Mesenchymal stem cell (in vitro differentiated cells and primary cell): ENCODE measurements around the gene STX3.

Experiments
- DNase-seq: peaks from one replicate; pipeline ENCODE4 v3.0.0-alpha.2; 2013
- H2AFZ ChIP-seq: one replicate; pipeline ENCODE4 v1.6.1; 2013; ENCODE audit warnings: low read depth, mild to moderate bottlenecking, control low read depth, inconsistent platforms, low read length, moderate library complexity
- H2AK5ac ChIP-seq: 2 replicates; pipeline ENCODE4 v1.6.1; 2013; ENCODE audit warnings: low read length, moderate library complexity, mild to moderate bottlenecking, inconsistent platforms; ENCODE audit not compliant: severe bottlenecking
- H2BK120ac ChIP-seq: one replicate; pipeline ENCODE4 v1.6.1; 2013; ENCODE audit warnings: low read depth, mild to moderate bottlenecking, inconsistent platforms, low read length, moderate library complexity
- H2BK12ac ChIP-seq, 2 experiments: one replicate each; pipeline ENCODE4 v1.6.1; 2013; ENCODE audit warnings: inconsistent platforms in 2 of 2, low read length in 2 of 2, mild to moderate bottlenecking in 2 of 2, moderate library complexity in 2 of 2, control low read depth in 1 of 2
- H2BK15ac ChIP-seq: one replicate; pipeline ENCODE4 v1.6.1; 2013; ENCODE audit warnings: mild to moderate bottlenecking, low read depth, inconsistent platforms; ENCODE audit not compliant: poor library complexity, severe bottlenecking
- H2BK5ac ChIP-seq: 2 replicates; pipeline ENCODE4 v1.6.1; 2013; ENCODE audit warnings: low read depth, mild to moderate bottlenecking, low read length, control low read depth, inconsistent platforms; ENCODE audit not compliant: poor library complexity, severe bottlenecking
- H3K14ac ChIP-seq, 2 experiments: one replicate each; pipeline ENCODE4 v1.6.1; 2013; ENCODE audit warnings: inconsistent platforms in 2 of 2, low read length in 2 of 2, control low read depth in 1 of 2, mild to moderate bottlenecking in 1 of 2, moderate library complexity in 1 of 2
- H3K18ac ChIP-seq, 2 experiments: one replicate each; pipeline ENCODE4 v1.6.1; 2013; ENCODE audit warnings: inconsistent platforms in 2 of 2, low read length in 2 of 2, control low read depth in 1 of 2, low read depth in 1 of 2, mild to moderate bottlenecking in 1 of 2
- H3K23ac ChIP-seq, 2 experiments: one replicate each; pipeline ENCODE4 v1.6.1; 2013; ENCODE audit warnings: inconsistent platforms in 2 of 2, low read length in 2 of 2, mild to moderate bottlenecking in 2 of 2, moderate library complexity in 2 of 2, control low read depth in 1 of 2
- H3K27ac ChIP-seq: 2 replicates; pipeline ENCODE4 v1.5.1; 2013; ENCODE audit warnings: mild to moderate bottlenecking, moderate library complexity, low read length, control low read depth, inconsistent platforms; ENCODE audit not compliant: poor library complexity, severe bottlenecking
- H3K27me3 ChIP-seq, 2 experiments: 2 replicates each; pipeline versions ENCODE4 v1.6.1 to v1.7.0; 2013; ENCODE audit warnings: low read length in 2 of 2, mild to moderate bottlenecking in 2 of 2, moderate library complexity in 2 of 2, control low read depth in 1 of 2, inconsistent platforms in 1 of 2; ENCODE audit not compliant: control insufficient read depth in 1 of 2, insufficient read depth in 1 of 2
- H3K36me3 ChIP-seq, 2 experiments: 2 replicates each; pipeline versions ENCODE4 v1.6.1 to v1.7.0; 2013; ENCODE audit warnings: low read length in 2 of 2, control low read depth in 1 of 2, inconsistent platforms in 1 of 2, low read depth in 1 of 2, mild to moderate bottlenecking in 1 of 2; ENCODE audit not compliant: insufficient read depth in 2 of 2, control insufficient read depth in 1 of 2
- H3K4ac ChIP-seq, 2 experiments: one replicate each; pipeline ENCODE4 v1.6.1; 2013; ENCODE audit warnings: inconsistent platforms in 2 of 2, low read length in 2 of 2, mild to moderate bottlenecking in 2 of 2, moderate library complexity in 2 of 2, control low read depth in 1 of 2, low read depth in 1 of 2
- H3K4me1 ChIP-seq: 2 replicates; pipeline ENCODE4 v1.6.1; 2013; ENCODE audit warnings: low read depth, low read length, control low read depth; ENCODE audit not compliant: control insufficient read depth, insufficient read depth
- H3K4me2 ChIP-seq: 2 replicates; pipeline ENCODE4 v1.6.1; 2013; ENCODE audit warnings: low read length, mild to moderate bottlenecking, inconsistent platforms; ENCODE audit not compliant: poor library complexity, severe bottlenecking
- H3K4me3 ChIP-seq, 2 experiments: 2 replicates each; pipeline versions ENCODE4 v1.5.1 to v1.7.0; 2013; ENCODE audit warnings: low read length in 2 of 2, mild to moderate bottlenecking in 2 of 2, control low read depth in 1 of 2, low read depth in 1 of 2; ENCODE audit not compliant: insufficient read depth in 1 of 2
- H3K79me1 ChIP-seq: replicated peaks from 2 replicates; pipeline ENCODE4 v1.6.1; 2013; ENCODE audit warnings: mild to moderate bottlenecking, control low read depth, low read length, inconsistent platforms; ENCODE audit not compliant: poor library complexity, severe bottlenecking
- H3K9ac ChIP-seq: 2 replicates; pipeline ENCODE4 v1.7.0; 2013; ENCODE audit warnings: mild to moderate bottlenecking, low read length, moderate library complexity
- H3K9me3 ChIP-seq: 2 replicates; pipeline ENCODE4 v1.7.0; 2013; ENCODE audit warnings: mild to moderate bottlenecking, low read length; ENCODE audit not compliant: control insufficient read depth
- H4K8ac ChIP-seq: one replicate; pipeline ENCODE4 v1.6.1; 2013; ENCODE audit warnings: inconsistent platforms, mild to moderate bottlenecking, low read length, moderate library complexity
- H4K91ac ChIP-seq: one replicate; pipeline ENCODE4 v1.6.1; 2013; ENCODE audit warnings: mild to moderate bottlenecking, low read length, inconsistent platforms
- WGBS: methylation state at CpG from one replicate; pipeline ENCODE4 v1.1.7; 2013; ENCODE audit warnings: mixed read lengths; 5-methylcytosine and 5-hydroxymethylcytosine counted together

STX3 gene

DNA sequence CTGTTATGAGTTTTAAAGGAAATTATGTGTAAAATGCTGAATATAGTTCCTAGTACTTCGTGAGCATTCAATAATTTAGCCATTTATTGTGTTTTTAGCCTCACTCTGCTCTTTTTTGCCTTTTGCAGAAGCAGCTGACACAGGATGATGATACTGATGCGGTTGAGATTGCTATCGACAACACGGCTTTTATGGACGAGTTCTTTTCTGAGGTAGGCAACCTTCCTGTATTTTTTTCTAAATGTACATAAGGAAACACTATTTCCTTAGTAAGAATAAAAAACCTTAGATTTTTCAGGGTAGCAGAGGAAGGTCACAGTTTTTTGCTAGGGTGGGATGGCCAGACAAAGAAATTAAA, 17.9 kb downstream of the STX3 start:
- no peak overlapping the region for H2BK120ac ChIP-seq
- H3K14ac ChIP-seq, result no peak overlapping the region
- no peak overlapping the region for H4K8ac ChIP-seq
- H2BK5ac ChIP-seq, result no peak overlapping the region
- H3K9me3 ChIP-seq, result no peaks in the 10 kb centered on the region
- no peak overlapping the region for H3K27ac ChIP-seq
- no peak overlapping the region for H2AK5ac ChIP-seq
- no peak overlapping the region for H3K4ac ChIP-seq
- peaks cover 11% of the 10 kb centered on the region for H3K79me1 ChIP-seq
- no peak overlapping the region for H2BK15ac ChIP-seq
- no peak overlapping the region for H4K91ac ChIP-seq
- H3K9ac ChIP-seq, result no peak overlapping the region
- H3K23ac ChIP-seq, result no peak overlapping the region
- no peak overlapping the region for H3K4me3 ChIP-seq
- peaks cover 18% of the 10 kb centered on the region for H3K4me1 ChIP-seq
- 100% methylated on average over 3 of the region's 5 CpGs for WGBS
- H2BK12ac ChIP-seq, result no peak overlapping the region
- no peak overlapping the region for H2AFZ ChIP-seq
- H3K4me2 ChIP-seq, result no peak overlapping the region
- H3K27me3 ChIP-seq, result no peaks in the 10 kb centered on the region
- H3K36me3 ChIP-seq, result peaks cover 10 to 47% of the 10 kb centered on the region in 2 experiments
- no peak for DNase-seq
- H3K18ac ChIP-seq, result no peak overlapping the region

DNA sequence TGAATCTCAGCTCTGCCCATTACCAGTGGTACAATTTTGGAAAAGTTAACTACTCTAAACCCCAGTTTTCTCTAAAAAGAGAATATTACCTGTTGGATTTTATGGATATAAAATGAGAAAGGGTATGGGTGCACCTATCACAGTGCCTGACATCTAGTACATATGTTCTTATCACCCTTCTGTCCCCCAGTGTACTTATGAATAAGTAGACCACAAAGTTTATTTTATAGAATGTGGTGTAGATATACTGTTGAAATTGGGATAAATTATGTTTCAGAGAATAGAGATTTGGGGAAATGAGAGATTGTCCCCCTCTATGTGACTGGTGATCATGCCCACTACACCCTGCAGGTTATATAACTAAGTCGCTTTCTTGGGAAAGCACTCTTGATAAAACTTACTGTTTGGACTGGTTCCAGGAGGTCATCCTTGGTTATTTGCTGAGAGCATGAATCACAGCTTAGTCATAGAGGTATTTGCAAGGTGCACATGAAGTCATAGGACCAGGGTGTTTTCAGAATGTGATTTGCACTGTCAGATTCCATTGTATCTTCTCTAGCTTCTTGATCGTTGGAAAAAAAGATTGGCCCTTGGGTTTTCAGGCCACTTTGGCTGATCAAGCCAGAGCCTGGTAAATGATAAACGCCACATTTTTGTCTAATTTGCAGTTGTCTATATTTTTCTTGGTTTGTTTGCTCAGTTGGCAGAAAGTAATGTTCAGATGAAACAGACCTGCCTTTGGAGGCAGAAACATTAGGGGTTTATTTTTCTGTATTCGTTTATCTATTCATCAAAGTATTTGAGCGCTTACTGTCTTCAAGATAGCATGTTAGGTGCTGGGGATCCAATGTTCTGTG, 21.3 kb downstream of the STX3 start:
- no peak overlapping the region for H2AFZ ChIP-seq
- no peak overlapping the region for H2BK5ac ChIP-seq
- no peak overlapping the region for H3K4me2 ChIP-seq
- no peak overlapping the region for H3K9ac ChIP-seq
- no peak overlapping the region for H3K4ac ChIP-seq
- no peak overlapping the region for H4K8ac ChIP-seq
- peaks cover 8% of the 10 kb centered on the region for H3K4me1 ChIP-seq
- H3K23ac ChIP-seq, result no peak overlapping the region
- no peak overlapping the region for H4K91ac ChIP-seq
- no peaks in the 10 kb centered on the region for H3K27me3 ChIP-seq
- no peak overlapping the region for H3K14ac ChIP-seq
- DNase-seq, result peak; percentile 55
- no peak overlapping the region for H2BK12ac ChIP-seq
- peaks cover 23% of the 10 kb centered on the region for H3K79me1 ChIP-seq
- no peak overlapping the region for H2BK120ac ChIP-seq
- H2AK5ac ChIP-seq, result no peak overlapping the region
- H3K4me3 ChIP-seq, result no peak overlapping the region
- no peak overlapping the region for H2BK15ac ChIP-seq
- H3K9me3 ChIP-seq, result no peaks in the 10 kb centered on the region
- peak overlapping the region; percentile 65 for H3K27ac ChIP-seq
- peaks cover 14 to 67% of the 10 kb centered on the region in 2 experiments for H3K36me3 ChIP-seq
- WGBS, result 83% methylated on average over 5 of the region's 5 CpGs
- H3K18ac ChIP-seq, result no peak overlapping the region

DNA sequence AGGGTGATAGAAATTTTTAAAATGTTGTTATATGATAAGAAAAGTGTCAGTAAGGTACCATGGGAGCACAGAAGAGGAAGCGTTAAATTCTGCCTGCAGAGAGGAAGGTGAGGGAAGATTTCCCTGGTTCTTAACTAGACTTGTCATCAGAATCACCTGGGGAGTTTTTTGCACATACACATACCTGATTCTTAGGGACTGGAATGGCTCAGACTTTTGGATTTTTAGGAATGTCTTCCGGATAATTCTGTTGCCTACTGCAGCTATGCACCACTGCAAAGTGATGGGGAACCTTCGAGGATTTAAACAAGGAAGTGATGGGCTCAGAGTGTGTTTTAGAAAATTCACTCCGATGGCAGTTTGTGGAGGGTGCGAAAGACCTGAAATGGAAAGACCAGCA, 21.9 kb downstream of the STX3 start:
- no peak overlapping the region for H3K14ac ChIP-seq
- H3K4me3 ChIP-seq, result no peak overlapping the region
- H3K23ac ChIP-seq, result no peak overlapping the region
- peak overlapping the region; percentile 65 for H3K27ac ChIP-seq
- H3K9ac ChIP-seq, result no peak overlapping the region
- no peak overlapping the region for H3K18ac ChIP-seq
- 91% methylated on average over 5 of the region's 5 CpGs for WGBS
- peaks cover 27% of the 10 kb centered on the region for H3K79me1 ChIP-seq
- peak overlapping the region; percentile 13 for H2AK5ac ChIP-seq
- no peaks in the 10 kb centered on the region for H3K9me3 ChIP-seq
- no peak overlapping the region for H3K4ac ChIP-seq
- peaks cover 8% of the 10 kb centered on the region for H3K4me1 ChIP-seq
- no peak overlapping the region for H2BK15ac ChIP-seq
- no peak overlapping the region for H3K4me2 ChIP-seq
- H3K27me3 ChIP-seq, result no peaks in the 10 kb centered on the region
- H2BK12ac ChIP-seq, result no peak overlapping the region
- DNase-seq, result no peak
- H2BK120ac ChIP-seq, result no peak overlapping the region
- no peak overlapping the region for H4K91ac ChIP-seq
- no peak overlapping the region for H2BK5ac ChIP-seq
- no peak overlapping the region for H2AFZ ChIP-seq
- peaks cover 14 to 71% of the 10 kb centered on the region in 2 experiments for H3K36me3 ChIP-seq
- H4K8ac ChIP-seq, result no peak overlapping the region

DNA sequence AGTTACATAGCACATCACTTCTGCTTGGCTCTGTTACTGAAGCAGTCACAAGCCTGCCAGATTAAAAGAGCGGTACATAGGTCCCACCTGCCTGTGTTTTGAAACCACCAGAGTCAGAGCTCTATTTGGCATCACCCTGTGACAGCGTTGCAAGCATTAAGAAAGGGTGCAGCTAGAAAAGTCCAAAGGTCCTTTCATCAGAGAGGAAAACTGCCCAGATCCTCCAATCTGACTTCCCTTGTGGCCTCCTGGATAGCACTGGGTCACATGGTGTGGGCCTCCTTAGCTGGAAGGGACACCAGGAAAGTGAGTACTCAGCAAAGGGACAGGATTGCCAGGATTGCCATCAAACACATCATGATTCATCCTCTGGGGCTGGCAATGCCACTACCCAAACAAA, 22.9 kb downstream of the STX3 start:
- Histone ChIP-seq H3K4ac (no peak overlapping the region), H2BK120ac (no peak overlapping the region), H3K9ac (no peak overlapping the region), H2BK5ac (no peak overlapping the region), H2BK12ac (no peak overlapping the region), H2AFZ (no peak overlapping the region), H3K27ac (no peak overlapping the region), H3K79me1 (peaks cover 26% of the 10 kb centered on the region), H3K9me3 (no peaks in the 10 kb centered on the region), H3K4me3 (no peak overlapping the region), H3K4me2 (no peak overlapping the region), H4K8ac (no peak overlapping the region), H3K18ac (no peak overlapping the region), H2AK5ac (no peak overlapping the region), H2BK15ac (no peak overlapping the region), H4K91ac (no peak overlapping the region), H3K14ac (no peak overlapping the region), H3K23ac (no peak overlapping the region), H3K27me3 (no peaks in the 10 kb centered on the region), H3K36me3 (peaks cover 14 to 75% of the 10 kb centered on the region in 2 experiments), H3K4me1 (peaks cover 8% of the 10 kb centered on the region)
- 90% methylated on average over 2 of the region's 2 CpGs for WGBS
- DNase-seq, result no peak
